Astrocyte of the spinal cord (primary cell): ENCODE results near the gene MLH3.
"Not testable (repeated sequence)": the region's sequence is repeated elsewhere in the genome, so short reads cannot be mapped to it uniquely, and the experiment has no call there.

Experiments used
- DNase-seq: peaks from one replicate; pipeline ENCODE4 v3.0.0; 2011; ENCODE audit warnings: low read depth, low spot score
- H3K4me3 ChIP-seq: 2 replicates; pipeline ENCODE4 v1.5.1; 2011; ENCODE audit warnings: low read depth, mild to moderate bottlenecking, low read length, moderate library complexity
- in situ Hi-C: cut with HindIII; loops from 2 replicates; pipeline ENCODE4 v1.10.0; 2017; ENCODE audit warnings: low sequenced_read_pairs
- TF ChIP-seq, protein P1 (sequence below): IDR thresholded peaks from 2 replicates; pipeline ENCODE4 v1.5.1; 2012; ENCODE audit warnings: low read depth, mild to moderate bottlenecking, low read length, inconsistent platforms

The MLH3 gene

DNA sequence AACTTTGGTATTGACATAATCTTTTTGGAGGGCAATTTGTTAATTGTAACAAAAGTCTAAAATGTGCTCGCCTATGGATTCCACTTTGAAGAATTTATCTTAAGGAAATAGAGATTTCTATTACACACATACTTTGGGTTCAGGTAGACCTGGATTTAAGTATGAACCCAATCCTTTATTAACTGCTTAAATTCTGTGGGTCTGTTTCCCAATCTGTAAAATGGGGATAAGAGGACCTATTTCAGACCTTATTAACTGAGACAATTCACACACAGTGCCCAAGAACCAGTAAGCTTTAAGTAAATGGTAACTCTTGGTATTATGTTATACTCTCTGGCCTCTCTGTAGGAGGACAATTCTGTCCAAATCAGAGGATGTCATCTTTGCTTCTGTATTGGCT lies 49.4 kb downstream of the MLH3 start:
- in situ Hi-C loops: no loop called here
- TF ChIP-seq, protein P1, sequence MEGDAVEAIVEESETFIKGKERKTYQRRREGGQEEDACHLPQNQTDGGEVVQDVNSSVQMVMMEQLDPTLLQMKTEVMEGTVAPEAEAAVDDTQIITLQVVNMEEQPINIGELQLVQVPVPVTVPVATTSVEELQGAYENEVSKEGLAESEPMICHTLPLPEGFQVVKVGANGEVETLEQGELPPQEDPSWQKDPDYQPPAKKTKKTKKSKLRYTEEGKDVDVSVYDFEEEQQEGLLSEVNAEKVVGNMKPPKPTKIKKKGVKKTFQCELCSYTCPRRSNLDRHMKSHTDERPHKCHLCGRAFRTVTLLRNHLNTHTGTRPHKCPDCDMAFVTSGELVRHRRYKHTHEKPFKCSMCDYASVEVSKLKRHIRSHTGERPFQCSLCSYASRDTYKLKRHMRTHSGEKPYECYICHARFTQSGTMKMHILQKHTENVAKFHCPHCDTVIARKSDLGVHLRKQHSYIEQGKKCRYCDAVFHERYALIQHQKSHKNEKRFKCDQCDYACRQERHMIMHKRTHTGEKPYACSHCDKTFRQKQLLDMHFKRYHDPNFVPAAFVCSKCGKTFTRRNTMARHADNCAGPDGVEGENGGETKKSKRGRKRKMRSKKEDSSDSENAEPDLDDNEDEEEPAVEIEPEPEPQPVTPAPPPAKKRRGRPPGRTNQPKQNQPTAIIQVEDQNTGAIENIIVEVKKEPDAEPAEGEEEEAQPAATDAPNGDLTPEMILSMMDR: no peak
- DNase-seq: no peak
- H3K4me3 ChIP-seq: peak overlapping the region; percentile 64

DNA sequence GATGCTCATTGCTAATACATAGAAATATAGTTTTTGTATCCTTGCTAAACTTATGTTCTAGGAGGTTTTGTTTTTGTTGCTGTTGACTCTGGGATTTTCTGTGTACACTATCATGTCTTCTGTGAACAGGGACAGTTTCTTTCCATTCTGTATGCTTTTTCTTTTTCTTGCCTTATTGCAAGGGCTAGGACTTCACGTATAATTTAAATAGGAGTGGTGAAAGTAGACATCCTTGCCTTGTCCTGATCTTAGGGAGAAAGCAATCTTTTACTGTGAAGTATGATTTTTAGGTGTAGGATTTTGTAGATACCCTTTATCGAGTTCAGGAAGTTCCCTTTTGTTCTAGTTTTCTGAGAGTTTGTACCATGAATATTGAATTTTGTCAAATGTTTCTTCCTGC lies 50.0 kb downstream of the MLH3 start:
- in situ Hi-C loops: no loop called here
- no peak overlapping the region for H3K4me3 ChIP-seq
- DNase-seq: no peak
- TF ChIP-seq, protein P1: no peak

DNA sequence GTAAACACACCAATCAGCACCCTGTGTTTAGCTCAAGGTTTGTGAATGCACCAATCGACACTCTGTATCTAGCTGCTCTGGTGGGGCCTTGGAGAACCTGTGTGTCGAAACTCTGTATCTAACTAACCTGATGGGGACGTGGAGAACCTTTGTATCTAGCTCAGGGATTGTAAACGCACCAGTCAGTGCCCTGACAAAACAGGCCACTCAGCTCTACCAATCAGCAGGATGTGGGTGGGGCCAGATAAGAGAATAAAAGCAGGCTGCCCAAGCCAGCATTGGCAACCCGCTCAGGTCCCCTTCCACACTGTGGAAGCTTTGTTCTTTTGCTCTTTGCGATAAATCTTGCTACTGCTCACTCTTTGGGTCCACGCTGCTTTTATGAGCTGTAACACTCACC lies 55.5 kb downstream of the MLH3 start:
- in situ Hi-C loops, H3K4me3 ChIP-seq, DNase-seq: not testable (repeated sequence)

DNA sequence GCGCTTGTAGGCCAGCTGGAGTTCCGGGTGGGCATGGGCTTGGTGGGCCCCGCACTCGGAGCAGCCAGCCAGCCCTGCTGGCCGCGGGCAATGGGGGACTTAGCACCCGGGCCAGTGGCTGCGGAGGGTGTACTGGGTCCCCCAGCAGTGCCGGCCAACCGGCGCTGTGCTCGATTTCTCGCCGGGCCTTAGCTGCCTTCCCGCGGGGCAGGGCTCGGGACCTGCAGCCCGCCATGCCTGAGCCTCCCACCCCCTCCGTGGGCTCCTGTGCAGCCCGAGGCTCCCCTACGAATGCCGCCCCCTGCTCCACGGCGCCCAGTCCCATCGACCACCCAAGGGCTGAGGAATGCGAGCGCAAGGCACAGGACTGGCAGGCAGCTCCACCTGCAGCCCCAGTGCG lies 57.1 kb downstream of the MLH3 start:
- DNase-seq, in situ Hi-C loops, H3K4me3 ChIP-seq: not testable (repeated sequence)

DNA sequence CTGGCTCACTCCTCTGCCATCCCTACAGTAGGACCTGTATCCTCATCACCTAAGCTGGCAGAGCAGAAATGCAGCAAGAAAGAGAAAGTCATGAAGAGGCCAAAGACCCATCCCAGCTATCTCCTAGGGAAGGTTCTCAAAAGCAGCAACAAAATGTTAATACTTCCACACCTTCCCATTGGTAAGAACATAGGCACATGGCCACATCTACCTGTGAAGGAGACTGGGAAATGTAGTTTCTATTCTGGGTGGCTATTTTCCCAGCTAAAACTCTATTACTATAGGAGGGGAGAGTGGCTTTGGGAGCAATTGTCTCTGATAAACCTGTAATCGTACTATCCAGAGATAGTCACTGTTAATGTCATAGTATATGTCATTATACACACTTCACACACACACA lies 62.3 kb downstream of the MLH3 start:
- TF ChIP-seq, protein P1: no peak
- no peak overlapping the region for H3K4me3 ChIP-seq
- in situ Hi-C loops: no loop called here
- DNase-seq: no peak

DNA sequence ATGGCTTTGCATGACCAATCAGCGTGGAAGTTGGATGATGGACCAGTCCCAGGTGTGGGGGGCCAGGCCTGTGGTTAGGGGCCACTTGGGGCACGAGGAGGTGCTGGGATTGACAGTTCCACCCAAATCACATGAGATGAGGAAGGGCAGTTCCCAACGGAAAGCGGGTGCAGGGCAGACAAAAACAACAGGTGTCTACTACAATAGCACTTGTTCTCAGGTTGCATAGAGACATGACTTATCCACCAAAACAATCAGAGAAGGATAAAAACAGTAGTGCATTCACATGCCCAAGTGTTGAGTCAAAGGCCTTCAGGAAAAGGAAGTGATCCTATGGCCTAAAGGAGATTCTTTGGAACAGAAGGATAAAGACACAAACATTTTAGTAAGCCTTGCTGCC lies 63.1 kb downstream of the MLH3 start:
- DNase-seq: peak; percentile 73
- TF ChIP-seq, protein P1: no peak
- in situ Hi-C loops: no loop called here
- no peak overlapping the region for H3K4me3 ChIP-seq

DNA sequence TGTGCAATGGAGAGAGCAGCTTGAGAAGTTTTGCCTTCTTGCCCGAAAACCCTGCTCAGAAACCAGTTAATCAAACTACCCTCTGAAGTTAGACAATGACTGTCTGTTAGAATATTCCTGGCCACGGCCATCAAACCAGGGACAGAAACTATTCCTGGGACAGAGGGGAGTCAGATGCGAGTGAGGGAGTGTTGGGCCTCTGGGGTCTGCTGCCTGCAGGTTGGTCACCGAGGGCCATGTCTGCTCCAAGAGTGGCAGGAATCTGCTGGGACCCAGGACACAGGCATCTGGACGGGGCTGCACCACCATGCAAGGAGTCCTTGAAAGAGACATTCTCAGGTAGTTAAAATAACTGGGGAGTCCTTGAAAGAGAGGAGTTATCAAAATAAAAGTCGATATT lies 65.5 kb downstream of the MLH3 start:
- TF ChIP-seq, protein P1: no peak
- DNase-seq: no peak
- H3K4me3 ChIP-seq: no peak overlapping the region
- in situ Hi-C loops: no loop called here

DNA sequence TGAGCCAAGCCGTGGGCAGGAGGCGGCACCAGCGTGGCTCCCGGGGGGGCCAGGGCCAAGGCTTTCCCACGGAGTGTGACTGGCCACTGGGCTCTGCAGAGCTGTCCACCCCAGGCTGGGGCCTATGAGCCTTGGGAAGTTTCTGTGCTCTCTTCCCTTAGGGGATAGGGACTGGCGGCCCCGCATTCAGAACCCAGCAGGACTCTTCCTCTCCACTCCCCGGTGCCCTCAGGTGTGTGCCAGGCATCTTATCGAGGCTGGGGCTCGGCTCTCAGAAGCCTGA lies 66.3 kb downstream of the MLH3 start:
- in situ Hi-C loops: no loop called here
- TF ChIP-seq, protein P1: no peak
- no peak for DNase-seq
- no peak overlapping the region for H3K4me3 ChIP-seq
